ENCODE data around the gene NUDT4. TPM values are rescaled to one million over a fixed set of nuclear protein-coding genes. Genes with fewer than 3 reads are reported as not detected.

The NUDT4 gene
- total and polyA plus RNA-seq, 2 donors (not counting 3 experiments of a cell fraction or from before 2014, with no cell fraction given), result 76.0 to 161 TPM

GRCh38 chr12:93425736-93426411 is 48.1 kb downstream of the NUDT4 start:
- dilution Hi-C loops (cut with MboI; ENCODE audit: extremely low pct_ligation_motif_present, low sequenced_read_pairs) (no loop called here), intact Hi-C loops (cut with micrococcal nuclease) (loop anchor here (10.0 kb wide), 1 partner anchor 851 kb away; no protein-coding TSS in a partner anchor)
- POLR2A ChIA-PET, result interaction anchor here (0.7 kb wide), 1 partner anchor 17 kb away, joined by 7 read pairs; no protein-coding TSS in a partner anchor
- DNase-seq (ENCODE audit: low read depth, low spot score), result peak; percentile 13
- CTCF ChIA-PET, result interaction anchor here (0.6 to 1.8 kb wide), 5 partner anchors 11 to 676 kb away, joined by 3 to 6 read pairs (median 3); partner anchors contain the start of gene MRPL42
- TF ChIP-seq CTCF (IDR thresholded peaks at IDR 0.05; ENCODE audit: extremely low read depth in 1 of 2, insufficient read depth in 1 of 2, low read depth in 1 of 2, low read length in 2 of 2) (no peak), POLR2AphosphoS5 (IDR thresholded peaks at IDR 0.05; ENCODE audit: insufficient read depth, low read depth, low read length) (no peak), MAX (IDR thresholded peaks at IDR 0.05; ENCODE audit: insufficient read depth, insufficient read length) (no peak), EZH2 (IDR thresholded peaks at IDR 0.05; ENCODE audit: borderline replicate concordance, low read depth, low read length, severe bottlenecking) (no peak), MYC (IDR thresholded peaks at IDR 0.05; ENCODE audit: low read depth, low read length) (no peak)
- Histone ChIP-seq H3K27ac (ENCODE audit: insufficient read depth, low read depth, low read length) (no peak overlapping the region), H3K79me2 (ENCODE audit: control insufficient read depth, insufficient read depth, low read length) (peaks cover 98% of the 10 kb centered on the region), H3K36me3 (ENCODE audit: control insufficient read depth in 2 of 2, extremely low read depth in 1 of 2, insufficient read depth in 2 of 2, low read length in 2 of 2) (no peaks in the 10 kb centered on the region), H3K4me3 (replicated peaks in 1 of 3; ENCODE audit: insufficient read depth in 1 of 3, low read depth in 1 of 3, low read length in 3 of 3) (no peak overlapping the region), H3K9ac (replicated peaks; ENCODE audit: extremely low read depth, insufficient read depth, low read length) (no peak overlapping the region), H3K4me2 (ENCODE audit: insufficient read depth, low read length) (no peak overlapping the region), H3K9me3 (replicated peaks; ENCODE audit: control insufficient read depth, insufficient read depth, low read length) (no peaks in the 10 kb centered on the region), H3K9me1 (replicated peaks; ENCODE audit: control insufficient read depth, extremely low read depth, insufficient read depth, low read length) (peaks cover 2% of the 10 kb centered on the region), H4K20me1 (replicated peaks; ENCODE audit: control insufficient read depth, extremely low read depth, insufficient read depth, low read length) (peaks cover 17% of the 10 kb centered on the region), H2AFZ (ENCODE audit: low read depth, low read length) (no peak overlapping the region), H3K4me1 (ENCODE audit: control insufficient read depth, extremely low read depth, insufficient read depth, low read length) (peaks cover 2% of the 10 kb centered on the region), H3K27me3 (ENCODE audit: control insufficient read depth in 2 of 2, insufficient read depth in 2 of 2, low read length in 2 of 2) (no peaks in the 10 kb centered on the region)
- no peak for FAIRE-seq
- no TSS peak for BruUV-seq (replicated peaks)
